GM21390 (cell line): Measurements from ENCODE around the gene MCIDAS.

Experiments used
- ATAC-seq: cut with Tn5 transposase; IDR thresholded peaks from one replicate; pipeline ENCODE4 v1.9.1; 2021; ENCODE audit not compliant: unreplicated experiment

MCIDAS gene

GRCh38 chr5:55171471-55171870, 55.6 kb downstream of the MCIDAS start:
- ATAC-seq = no peak
